Fibroblast of lung (primary cell): ENCODE results near the gene TLL2. TPM values are rescaled to one million over a fixed set of nuclear protein-coding genes. Genes with fewer than 3 reads are reported as not detected.

ENCODE experiments used
- DNase-seq, 2 donors: peaks; one replicate each; pipeline versions ENCODE4 v3.0.0 to v3.0.0-alpha.2; 2010; ENCODE audit warnings: low read depth in 2 of 2
- H2AFZ ChIP-seq: 2 replicates; pipeline ENCODE4 v1.5.1; 2012; ENCODE audit warnings: low read length, control low read depth, inconsistent platforms
- H3K27ac ChIP-seq: 2 replicates; pipeline ENCODE4 v1.5.1; 2011; ENCODE audit warnings: low read length, control low read depth; ENCODE audit not compliant: insufficient read depth
- H3K27me3 ChIP-seq: 2 replicates; pipeline ENCODE4 v1.5.1; 2011; ENCODE audit warnings: mild to moderate bottlenecking, low read length; ENCODE audit not compliant: control insufficient read depth, insufficient read depth
- H3K36me3 ChIP-seq: 2 replicates; pipeline ENCODE4 v1.5.1; 2011; ENCODE audit warnings: low read length; ENCODE audit not compliant: control insufficient read depth, insufficient read depth
- H3K4me1 ChIP-seq: 2 replicates; pipeline ENCODE4 v1.5.1; 2011; ENCODE audit warnings: low read length; ENCODE audit not compliant: control insufficient read depth, insufficient read depth; ENCODE audit errors: extremely low read depth
- H3K4me2 ChIP-seq: 2 replicates; pipeline ENCODE4 v1.5.1; 2011; ENCODE audit warnings: low read length, control low read depth; ENCODE audit not compliant: insufficient read depth; ENCODE audit errors: extremely low read depth
- H3K4me3 ChIP-seq, 4 experiments: fragments of 200-600 bp in 1 of 4; sonication (generic) in 1 of 4; replicated peaks in 1 of 4; 2 replicates each; pipeline ENCODE4 v1.5.1; 2011 to 2016; ENCODE audit warnings: low read length in 4 of 4, low read depth in 3 of 4, mild to moderate bottlenecking in 3 of 4, control low read depth in 2 of 4, inconsistent platforms in 1 of 4, mixed read lengths in 1 of 4; ENCODE audit not compliant: insufficient read depth in 1 of 4; ENCODE audit errors: control extremely low read depth in 1 of 4
- H3K79me2 ChIP-seq: 2 replicates; pipeline ENCODE4 v1.5.1; 2012; ENCODE audit warnings: mild to moderate bottlenecking, low read length, inconsistent platforms; ENCODE audit not compliant: control insufficient read depth, insufficient read depth
- H3K9ac ChIP-seq: 2 replicates; pipeline ENCODE4 v1.5.1; 2011; ENCODE audit warnings: mild to moderate bottlenecking, low read length, control low read depth; ENCODE audit not compliant: insufficient read depth
- H3K9me3 ChIP-seq: 2 replicates; pipeline ENCODE4 v1.5.1; 2012; ENCODE audit warnings: low read depth, low read length; ENCODE audit not compliant: control insufficient read depth, insufficient read depth
- H4K20me1 ChIP-seq: 2 replicates; pipeline ENCODE4 v1.5.1; 2011; ENCODE audit warnings: low read length; ENCODE audit not compliant: control insufficient read depth, insufficient read depth; ENCODE audit errors: extremely low read depth
- CTCF ChIP-seq, 2 donors: IDR thresholded peaks in 1 of 2; conservative IDR thresholded peaks in 1 of 2; 1 replicate in 1 of 2; 2 replicates in 1 of 2; pipeline ENCODE4 v1.5.1; 2011 to 2012; ENCODE audit warnings: low read length in 2 of 2, control low read depth in 1 of 2, inconsistent platforms in 1 of 2, low read depth in 1 of 2, mild to moderate bottlenecking in 1 of 2
- EZH2 ChIP-seq: IDR thresholded peaks from 2 replicates; pipeline ENCODE4 v1.5.1; 2012; ENCODE audit warnings: low read length, control low read depth, mild to moderate bottlenecking; ENCODE audit errors: missing control alignments
- polyA plus RNA-seq, 2 donors: library from polyadenylated mRNA; depleted of rRNA in 1 of 2; stranded (reverse) in 1 of 2; unstranded in 1 of 2; fragments of >200 nt; gene quantifications; 2 replicates each; pipeline ENCODE4 v1.2.1, GENCODE V29; 2011 to 2012; ENCODE audit warnings: missing spikeins in 1 of 2
- total RNA-seq: library from RNA; depleted of rRNA; stranded (reverse); fragments of >200 nt; gene quantifications from 2 replicates; pipeline ENCODE4 v1.2.1, GENCODE V29; 2014

Gene TLL2
- total and polyA plus RNA-seq, 2 donors (not counting 1 experiment from before 2014, with no cell fraction given) = 0.05 to 0.17 TPM

- TF ChIP-seq EZH2 (no peak), CTCF (conservative IDR thresholded peaks at IDR 0.05 in 1 of 2, IDR thresholded peaks at IDR 0.05 in 1 of 2; ENCODE audit: low read depth in 1 of 2, low read length in 2 of 2) (no peak)
- no peaks in the 10 kb centered on the region for H3K27me3 ChIP-seq
- no peaks in the 10 kb centered on the region for H3K4me1 ChIP-seq
- H3K36me3 ChIP-seq = no peaks in the 10 kb centered on the region
- no peak overlapping the region for H3K4me3 ChIP-seq
- H2AFZ ChIP-seq = no peak overlapping the region
- no peak overlapping the region for H3K27ac ChIP-seq
- H4K20me1 ChIP-seq = no peaks in the 10 kb centered on the region
- no peaks in the 10 kb centered on the region for H3K79me2 ChIP-seq
- H3K9ac ChIP-seq = no peak overlapping the region
- H3K4me2 ChIP-seq = no peak overlapping the region
- no peaks in the 10 kb centered on the region for H3K9me3 ChIP-seq
- DNase-seq = no peak
These were observed 174.3 kb downstream of the TLL2 start for GRCh38 chr10:96339383-96339782.

- Histone ChIP-seq H3K36me3 (no peaks in the 10 kb centered on the region), H3K4me3 (no peak overlapping the region), H4K20me1 (no peaks in the 10 kb centered on the region), H3K4me1 (no peaks in the 10 kb centered on the region), H3K79me2 (no peaks in the 10 kb centered on the region), H3K9ac (no peak overlapping the region), H3K27me3 (no peaks in the 10 kb centered on the region), H3K4me2 (no peak overlapping the region), H3K9me3 (no peaks in the 10 kb centered on the region), H2AFZ (no peak overlapping the region), H3K27ac (no peak overlapping the region)
- no peak for TF ChIP-seq EZH2
- no peak for TF ChIP-seq CTCF (conservative IDR thresholded peaks at IDR 0.05 in 1 of 2, IDR thresholded peaks at IDR 0.05 in 1 of 2; ENCODE audit: low read depth in 1 of 2, low read length in 2 of 2)
- DNase-seq = no peak
These were observed 175.3 kb downstream of the TLL2 start for GRCh38 chr10:96338279-96338925.

- Histone ChIP-seq H3K79me2 (no peaks in the 10 kb centered on the region), H3K4me2 (no peak overlapping the region), H3K4me3 (no peak overlapping the region), H3K4me1 (no peaks in the 10 kb centered on the region), H3K27ac (no peak overlapping the region), H2AFZ (no peak overlapping the region), H3K9me3 (no peaks in the 10 kb centered on the region), H3K27me3 (no peaks in the 10 kb centered on the region), H4K20me1 (no peaks in the 10 kb centered on the region), H3K9ac (no peak overlapping the region), H3K36me3 (no peaks in the 10 kb centered on the region)
- DNase-seq = no peak
- TF ChIP-seq CTCF (conservative IDR thresholded peaks at IDR 0.05 in 1 of 2, IDR thresholded peaks at IDR 0.05 in 1 of 2; ENCODE audit: low read depth in 1 of 2, low read length in 2 of 2) (no peak), EZH2 (no peak)
These were observed 176.6 kb downstream of the TLL2 start for GRCh38 chr10:96337106-96337505.
